AG09309 (cell line): ENCODE results near the gene PDE8B.
A peak's percentile ranks its signal among the peaks of the same experiment; 100 is the strongest.

Experiments
- DNase-seq: peaks from one replicate; pipeline ENCODE4 v3.0.0-alpha.2; 2010; ENCODE audit warnings: low read depth
- H3K4me3 ChIP-seq: 2 replicates; pipeline ENCODE4 v1.5.1; 2011; ENCODE audit warnings: mild to moderate bottlenecking, low read depth, low read length, moderate library complexity; ENCODE audit not compliant: control insufficient read depth
- TF ChIP-seq, protein P1 (sequence below): IDR thresholded peaks from 2 replicates; pipeline ENCODE4 v1.5.1; 2011; ENCODE audit warnings: mild to moderate bottlenecking, low read depth, low read length, inconsistent platforms; ENCODE audit not compliant: insufficient read depth, control insufficient read depth; ENCODE audit errors: missing control alignments

The PDE8B gene

DNA sequence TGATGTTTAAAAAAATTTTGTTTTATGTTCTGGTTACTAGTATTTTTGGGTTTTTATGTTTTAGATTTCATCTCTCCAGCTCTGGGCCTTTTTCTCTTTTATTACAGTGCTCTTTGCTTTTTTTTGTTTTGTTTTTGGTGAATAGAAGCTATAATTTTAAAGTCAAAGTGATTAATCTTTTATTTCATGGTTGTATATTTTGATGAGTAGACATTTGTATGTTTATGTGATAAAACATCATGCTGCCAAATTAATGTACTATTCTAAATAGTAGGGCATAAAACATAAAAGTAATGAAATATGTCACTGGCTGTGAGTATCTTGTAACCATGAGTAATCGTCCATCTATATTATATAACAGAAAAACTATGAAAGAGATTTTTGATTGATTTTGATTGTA lies 93.9 kb downstream of the PDE8B start:
- TF ChIP-seq, protein P1, sequence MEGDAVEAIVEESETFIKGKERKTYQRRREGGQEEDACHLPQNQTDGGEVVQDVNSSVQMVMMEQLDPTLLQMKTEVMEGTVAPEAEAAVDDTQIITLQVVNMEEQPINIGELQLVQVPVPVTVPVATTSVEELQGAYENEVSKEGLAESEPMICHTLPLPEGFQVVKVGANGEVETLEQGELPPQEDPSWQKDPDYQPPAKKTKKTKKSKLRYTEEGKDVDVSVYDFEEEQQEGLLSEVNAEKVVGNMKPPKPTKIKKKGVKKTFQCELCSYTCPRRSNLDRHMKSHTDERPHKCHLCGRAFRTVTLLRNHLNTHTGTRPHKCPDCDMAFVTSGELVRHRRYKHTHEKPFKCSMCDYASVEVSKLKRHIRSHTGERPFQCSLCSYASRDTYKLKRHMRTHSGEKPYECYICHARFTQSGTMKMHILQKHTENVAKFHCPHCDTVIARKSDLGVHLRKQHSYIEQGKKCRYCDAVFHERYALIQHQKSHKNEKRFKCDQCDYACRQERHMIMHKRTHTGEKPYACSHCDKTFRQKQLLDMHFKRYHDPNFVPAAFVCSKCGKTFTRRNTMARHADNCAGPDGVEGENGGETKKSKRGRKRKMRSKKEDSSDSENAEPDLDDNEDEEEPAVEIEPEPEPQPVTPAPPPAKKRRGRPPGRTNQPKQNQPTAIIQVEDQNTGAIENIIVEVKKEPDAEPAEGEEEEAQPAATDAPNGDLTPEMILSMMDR: no peak
- no peak for DNase-seq
- H3K4me3 ChIP-seq: no peak overlapping the region

DNA sequence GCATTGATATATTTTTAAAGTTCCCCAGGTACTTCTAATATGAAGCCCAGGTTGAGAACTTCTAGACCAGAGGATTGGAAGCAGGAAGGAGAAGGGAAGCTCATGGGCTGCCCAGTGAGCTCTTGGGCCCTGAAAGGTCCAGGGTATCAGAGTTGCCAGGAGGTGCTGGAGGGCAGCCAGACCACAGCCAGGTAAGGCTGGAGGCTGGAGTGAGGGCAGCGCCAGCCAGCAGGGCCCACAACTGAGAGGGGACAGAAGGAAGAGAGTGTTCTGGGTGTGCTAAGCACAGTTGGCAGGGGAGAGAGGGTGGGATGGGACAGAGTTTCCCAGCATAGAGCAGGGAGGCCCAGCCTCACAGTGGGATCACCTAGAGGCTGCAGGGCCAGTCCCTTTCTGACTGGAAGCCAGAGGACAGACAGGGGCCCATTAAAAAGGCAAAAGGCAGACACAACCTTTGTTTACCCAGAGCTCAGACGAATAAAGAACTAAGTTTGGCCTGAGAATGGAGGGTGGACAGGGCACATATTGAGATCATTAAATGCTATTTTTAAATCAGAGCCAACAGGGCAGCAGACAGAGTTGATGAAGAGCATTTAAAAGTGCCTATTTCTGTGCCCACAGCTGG lies 94.9 kb downstream of the PDE8B start:
- no peak overlapping the region for H3K4me3 ChIP-seq
- TF ChIP-seq, protein P1: no peak
- DNase-seq: no peak

DNA sequence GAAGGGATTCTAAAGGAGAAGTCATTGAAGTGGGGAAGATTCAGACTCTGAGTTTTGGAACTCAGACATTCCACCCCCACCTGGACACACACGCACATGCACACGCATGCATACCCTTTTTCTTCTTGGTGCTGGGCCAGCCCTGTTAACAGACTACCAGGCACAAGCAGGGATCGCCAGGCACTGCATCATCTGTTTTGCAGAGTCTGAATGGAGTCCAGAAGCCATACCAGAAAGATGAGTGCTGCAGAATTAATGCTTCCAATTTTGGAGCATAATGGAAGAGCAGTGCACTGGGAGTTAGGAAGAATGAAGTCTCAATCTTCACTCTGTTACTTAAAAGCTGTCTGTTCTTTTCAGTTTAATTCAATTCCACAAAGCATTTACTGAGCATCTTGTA lies 95.5 kb downstream of the PDE8B start:
- no peak overlapping the region for H3K4me3 ChIP-seq
- DNase-seq: peak; percentile 43
- TF ChIP-seq, protein P1: no peak

DNA sequence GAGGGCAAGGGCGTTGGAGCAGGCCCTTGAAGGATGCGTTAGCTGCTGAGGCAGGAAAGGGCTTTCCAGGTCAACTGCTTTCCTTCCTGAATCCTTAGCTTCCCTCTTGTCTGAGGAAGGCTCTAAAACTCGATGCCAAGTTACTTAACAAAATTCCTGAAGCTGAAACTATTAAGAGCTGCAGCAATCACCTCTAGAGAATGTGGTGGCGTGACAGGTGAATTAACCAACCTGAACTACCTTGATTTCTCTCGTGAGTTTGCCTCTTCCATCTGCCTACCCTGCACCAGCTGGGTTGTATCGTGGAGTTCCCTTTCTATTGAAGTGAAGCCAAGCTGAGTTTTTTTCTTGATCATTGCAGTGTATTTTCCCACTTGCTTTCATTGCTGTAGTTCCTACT lies 96.1 kb downstream of the PDE8B start:
- H3K4me3 ChIP-seq: no peak overlapping the region
- DNase-seq: no peak
- TF ChIP-seq, protein P1: no peak

DNA sequence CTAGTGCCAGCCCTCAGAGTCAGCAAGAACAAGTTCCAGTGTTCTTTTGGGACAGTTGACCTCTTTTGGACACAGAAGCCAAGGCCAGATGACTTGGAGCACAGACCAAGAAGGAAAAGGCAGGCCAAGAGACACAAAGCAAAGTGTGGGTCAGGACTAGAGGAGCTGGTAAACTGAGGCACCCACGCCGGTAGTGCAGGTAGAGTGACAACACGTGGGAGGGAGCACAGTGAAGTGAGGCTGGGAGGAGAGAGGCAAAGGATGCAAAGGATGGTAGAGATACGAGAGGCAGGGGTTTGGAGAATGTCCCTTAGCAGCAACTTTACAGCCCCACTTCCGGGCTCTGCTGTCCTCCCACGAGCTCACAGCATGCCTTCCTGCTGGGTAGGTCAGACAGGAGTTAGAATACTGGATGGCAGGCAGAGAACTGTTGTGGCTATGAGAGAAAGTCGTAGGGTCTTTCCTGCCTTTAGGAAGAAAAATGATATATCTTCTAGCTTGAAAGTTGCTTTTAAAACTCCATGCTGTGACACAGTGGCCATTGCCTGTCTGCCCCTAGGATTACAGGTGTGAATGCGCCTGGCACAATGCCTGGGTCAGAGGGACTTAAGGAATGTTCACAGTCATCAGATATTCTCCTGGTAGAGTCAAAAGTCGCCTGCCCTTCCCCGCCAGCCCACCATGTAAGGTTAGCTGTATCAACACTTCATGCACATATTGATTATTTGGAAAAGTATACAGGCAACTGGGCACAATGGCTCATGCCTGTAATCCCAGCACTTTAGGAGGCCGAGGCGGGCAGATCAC lies 97.9 kb downstream of the PDE8B start:
- TF ChIP-seq, protein P1: no peak
- no peak for DNase-seq
- no peak overlapping the region for H3K4me3 ChIP-seq

DNA sequence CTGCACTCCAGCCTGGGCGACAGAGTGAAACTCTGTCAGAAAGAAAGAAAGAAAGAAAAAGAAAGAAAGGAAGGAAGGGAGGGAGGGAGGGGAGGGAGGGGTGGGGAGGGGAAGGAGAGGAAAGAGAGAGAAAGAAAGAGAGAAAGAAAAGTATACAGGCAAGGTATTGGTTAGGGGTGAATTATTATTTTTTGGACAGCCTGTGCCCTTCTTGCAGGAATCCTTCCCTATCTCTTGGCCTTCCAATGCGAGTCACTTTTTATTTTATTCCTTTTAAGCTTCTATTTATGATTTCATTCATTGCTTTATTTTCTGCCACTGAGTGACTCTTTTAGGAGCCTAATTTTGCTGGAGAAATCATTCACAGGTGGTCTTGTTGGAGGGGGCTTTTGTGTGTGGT lies 98.7 kb downstream of the PDE8B start:
- TF ChIP-seq, protein P1: no peak
- no peak for DNase-seq
- H3K4me3 ChIP-seq: no peak overlapping the region
